Keratinocyte (primary cell): ENCODE results near the gene RALGAPA2. TPM values are rescaled to one million over a fixed set of nuclear protein-coding genes. Genes with fewer than 3 reads are reported as not detected.

Experiments
- DNase-seq: peaks from one replicate; pipeline ENCODE4 v3.0.0-alpha.2; 2011; ENCODE audit warnings: low read depth, missing footprints, low spot score
- FAIRE-seq: peaks from 2 replicates; lab custom pipeline; 2011; peaks lifted over from hg19 to GRCh38; lab: Jason Lieb, UNC
- H2AFZ ChIP-seq: 2 replicates; pipeline ENCODE4 v1.6.0; 2012; ENCODE audit warnings: low read length, control low read depth, inconsistent platforms; ENCODE audit not compliant: control insufficient read depth
- H3K27ac ChIP-seq: 2 replicates; pipeline ENCODE4 v1.5.1; 2011; ENCODE audit warnings: low read length; ENCODE audit not compliant: control insufficient read depth, insufficient read depth
- H3K27me3 ChIP-seq: 3 replicates; pipeline ENCODE4 v1.6.0; 2011; ENCODE audit warnings: low read length; ENCODE audit not compliant: control insufficient read depth, insufficient read depth; ENCODE audit errors: extremely low read depth
- H3K36me3 ChIP-seq, 2 experiments: 2 replicates in 1 of 2; 3 replicates in 1 of 2; pipeline ENCODE4 v1.5.1; 2011; ENCODE audit warnings: low read length in 2 of 2, mild to moderate bottlenecking in 1 of 2; ENCODE audit not compliant: control insufficient read depth in 2 of 2, insufficient read depth in 2 of 2; ENCODE audit errors: extremely low read depth in 1 of 2
- H3K4me1 ChIP-seq: 3 replicates; pipeline ENCODE4 v1.5.1; 2011; ENCODE audit warnings: low read length; ENCODE audit not compliant: control insufficient read depth, insufficient read depth; ENCODE audit errors: extremely low read depth
- H3K4me2 ChIP-seq: 3 replicates; pipeline ENCODE4 v1.6.0; 2011; ENCODE audit warnings: low read depth, low read length; ENCODE audit not compliant: control insufficient read depth, insufficient read depth; ENCODE audit errors: extremely low read depth
- H3K4me3 ChIP-seq, 3 experiments: fragments of 200-600 bp in 1 of 3; sonication (generic) in 1 of 3; 2 replicates in 2 of 3; 3 replicates in 1 of 3; pipeline ENCODE4 v1.5.1; 2011 to 2016; ENCODE audit warnings: low read length in 3 of 3, mild to moderate bottlenecking in 3 of 3, control low read depth in 2 of 3, inconsistent platforms in 1 of 3, low read depth in 1 of 3, mixed read lengths in 1 of 3, mixed run types in 1 of 3, moderate library complexity in 1 of 3; ENCODE audit not compliant: control insufficient read depth in 2 of 3, insufficient read depth in 2 of 3; ENCODE audit errors: extremely low read depth in 1 of 3
- H3K79me2 ChIP-seq: 2 replicates; pipeline ENCODE4 v1.6.0; 2012; ENCODE audit warnings: low read length; ENCODE audit not compliant: control insufficient read depth, insufficient read depth
- H3K9ac ChIP-seq: 3 replicates; pipeline ENCODE4 v1.6.0; 2011; ENCODE audit warnings: low read length; ENCODE audit not compliant: control insufficient read depth, insufficient read depth; ENCODE audit errors: extremely low read depth
- H3K9me1 ChIP-seq: 3 replicates; pipeline ENCODE4 v1.6.0; 2011; ENCODE audit warnings: low read length; ENCODE audit not compliant: control insufficient read depth, insufficient read depth; ENCODE audit errors: extremely low read depth
- H3K9me3 ChIP-seq: 2 replicates; pipeline ENCODE4 v1.5.1; 2012; ENCODE audit warnings: low read depth, low read length; ENCODE audit not compliant: control insufficient read depth
- H4K20me1 ChIP-seq: 3 replicates; pipeline ENCODE4 v1.6.0; 2011; ENCODE audit warnings: low read length; ENCODE audit not compliant: control insufficient read depth, insufficient read depth; ENCODE audit errors: extremely low read depth
- EZH2 ChIP-seq: IDR thresholded peaks from one replicate; pipeline ENCODE4 v1.6.1; 2012; ENCODE audit warnings: inconsistent platforms, mild to moderate bottlenecking, low read length, moderate library complexity
- dilution Hi-C: fragments of 300-500 bp; cut with MboI; formaldehyde crosslinking; loops from one replicate; pipeline ENCODE4 v1.7.0; 2020; ENCODE audit warnings: low sequenced_read_pairs; ENCODE audit not compliant: extremely low pct_ligation_motif_present
- polyA plus RNA-seq, 5 experiments: library from polyadenylated mRNA; depleted of rRNA in 3 of 5; stranded (reverse) in 3 of 5; stranded (forward) in 1 of 5; unstranded in 1 of 5; fragments of >200 nt; gene quantifications; 1 replicate in 1 of 5; 2 replicates in 3 of 5; 3 replicates in 1 of 5; pipeline versions ENCODE4 v1.2.1 to v1.2.3, GENCODE V29; 2011 to 2012; ENCODE audit warnings: missing spikeins in 2 of 5, low read depth in 1 of 5, low replicate concordance in 1 of 5
- TF ChIP-seq, protein P1 (sequence below), 3 experiments: IDR thresholded peaks in 1 of 3; conservative IDR thresholded peaks in 1 of 3; optimal IDR thresholded peaks in 1 of 3; 2 replicates in 2 of 3; 3 replicates in 1 of 3; pipeline versions ENCODE3 to v1.5.1; 2011; ENCODE audit warnings: low read length in 3 of 3, mild to moderate bottlenecking in 3 of 3, moderate library complexity in 2 of 3, control low read depth in 1 of 3, inconsistent platforms in 1 of 3; ENCODE audit not compliant: insufficient read depth in 2 of 3; ENCODE audit errors: extremely low read depth in 1 of 3

The RALGAPA2 gene
- polyA plus RNA-seq, 1 donor (not counting 4 experiments of a cell fraction or from before 2014, with no cell fraction given), result 3.2 TPM

GRCh38 chr20:20731945-20732296 is 19.5 kb upstream of the RALGAPA2 start:
- Histone ChIP-seq H3K9ac (no peak overlapping the region), H3K4me3 (no peak overlapping the region), H3K27me3 (no peaks in the 10 kb centered on the region), H3K9me3 (no peaks in the 10 kb centered on the region), H3K4me1 (no peaks in the 10 kb centered on the region), H3K27ac (no peak overlapping the region), H3K36me3 (no peaks in the 10 kb centered on the region), H3K4me2 (no peak overlapping the region), H3K79me2 (no peaks in the 10 kb centered on the region), H4K20me1 (no peaks in the 10 kb centered on the region), H3K9me1 (no peaks in the 10 kb centered on the region), H2AFZ (no peak overlapping the region)
- no peak for DNase-seq
- dilution Hi-C loops, result no loop called here
- no peak for TF ChIP-seq EZH2
- TF ChIP-seq, protein P1, sequence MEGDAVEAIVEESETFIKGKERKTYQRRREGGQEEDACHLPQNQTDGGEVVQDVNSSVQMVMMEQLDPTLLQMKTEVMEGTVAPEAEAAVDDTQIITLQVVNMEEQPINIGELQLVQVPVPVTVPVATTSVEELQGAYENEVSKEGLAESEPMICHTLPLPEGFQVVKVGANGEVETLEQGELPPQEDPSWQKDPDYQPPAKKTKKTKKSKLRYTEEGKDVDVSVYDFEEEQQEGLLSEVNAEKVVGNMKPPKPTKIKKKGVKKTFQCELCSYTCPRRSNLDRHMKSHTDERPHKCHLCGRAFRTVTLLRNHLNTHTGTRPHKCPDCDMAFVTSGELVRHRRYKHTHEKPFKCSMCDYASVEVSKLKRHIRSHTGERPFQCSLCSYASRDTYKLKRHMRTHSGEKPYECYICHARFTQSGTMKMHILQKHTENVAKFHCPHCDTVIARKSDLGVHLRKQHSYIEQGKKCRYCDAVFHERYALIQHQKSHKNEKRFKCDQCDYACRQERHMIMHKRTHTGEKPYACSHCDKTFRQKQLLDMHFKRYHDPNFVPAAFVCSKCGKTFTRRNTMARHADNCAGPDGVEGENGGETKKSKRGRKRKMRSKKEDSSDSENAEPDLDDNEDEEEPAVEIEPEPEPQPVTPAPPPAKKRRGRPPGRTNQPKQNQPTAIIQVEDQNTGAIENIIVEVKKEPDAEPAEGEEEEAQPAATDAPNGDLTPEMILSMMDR (optimal IDR thresholded peaks at IDR 0.05 in 1 of 3, IDR thresholded peaks at IDR 0.05 in 1 of 3, conservative IDR thresholded peaks at IDR 0.05 in 1 of 3; ENCODE audit: extremely low read depth in 1 of 3, insufficient read depth in 2 of 3, low read length in 3 of 3), result no peak
- no peak for FAIRE-seq

- H4K20me1 ChIP-seq, result no peaks in the 10 kb centered on the region
- no peaks in the 10 kb centered on the region for H3K9me3 ChIP-seq
- no peaks in the 10 kb centered on the region for H3K79me2 ChIP-seq
- no peaks in the 10 kb centered on the region for H3K4me1 ChIP-seq
- TF ChIP-seq, protein P1 (optimal IDR thresholded peaks at IDR 0.05 in 1 of 3, IDR thresholded peaks at IDR 0.05 in 1 of 3, conservative IDR thresholded peaks at IDR 0.05 in 1 of 3; ENCODE audit: extremely low read depth in 1 of 3, insufficient read depth in 2 of 3, low read length in 3 of 3), result no peak
- TF ChIP-seq EZH2, result no peak
- FAIRE-seq (no peak), DNase-seq (no peak)
- dilution Hi-C loops, result no loop called here
- H3K9me1 ChIP-seq, result no peaks in the 10 kb centered on the region
- H3K27ac ChIP-seq, result no peak overlapping the region
- no peak overlapping the region for H3K9ac ChIP-seq
- H3K4me3 ChIP-seq, result no peak overlapping the region
- H3K4me2 ChIP-seq, result no peak overlapping the region
- H3K27me3 ChIP-seq, result no peaks in the 10 kb centered on the region
- H3K36me3 ChIP-seq, result no peaks in the 10 kb centered on the region
- H2AFZ ChIP-seq, result no peak overlapping the region
Observed at GRCh38 chr20:20731000-20731944, 18.8 kb upstream of the RALGAPA2 start.
